ENCODE results near the gene ZNF230. TPM values are rescaled to one million over a fixed set of nuclear protein-coding genes. Genes with fewer than 3 reads are reported as not detected.

Gene ZNF230
- total RNA-seq, 3 donors from 2014 or later = 3.2 to 5.2 (median 3.8) TPM

- Histone ChIP-seq H3K4me3 (peak overlapping the region; percentile 80), H3K36me3 (ENCODE audit: low read depth) (no peaks in the 10 kb centered on the region), H3K9me3 (peaks cover 12% of the 10 kb centered on the region), H3K4me1 (ENCODE audit: low read depth) (peaks cover 11% of the 10 kb centered on the region)
- ATAC-seq = no peak
- TF ChIP-seq CTCF (IDR thresholded peaks at IDR 0.05) = no peak
- intact Hi-C loops (cut with DNase I, micrococcal nuclease) = no loop called here
- no peak for DNase-seq
These were observed 568 bp upstream of the ZNF230 start for GRCh38 chr19:44002212-44002565.

- ATAC-seq = peak; percentile 11
- DNase-seq = peak in 2 of 3 donors; percentile 13 to 23
- Histone ChIP-seq H3K9me3 (peaks cover 23% of the 10 kb centered on the region), H3K4me3 (peak overlapping the region; percentile 80), H3K36me3 (ENCODE audit: low read depth) (peaks cover 6% of the 10 kb centered on the region), H3K4me1 (ENCODE audit: low read depth) (peaks cover 11% of the 10 kb centered on the region)
- no peak for TF ChIP-seq CTCF (IDR thresholded peaks at IDR 0.05)
- intact Hi-C loops (cut with DNase I, micrococcal nuclease) = no loop called here
These were observed 778 bp downstream of the ZNF230 start for GRCh38 chr19:44003461-44004009.

- H3K36me3 ChIP-seq (ENCODE audit: low read depth) = peaks cover 28% of the 10 kb centered on the region
These were observed 3.2 kb downstream of the ZNF230 start for GRCh38 chr19:44005973-44006372.

GRCh38 chr19:44007473-44007872 is 4.7 kb downstream of the ZNF230 start:
- intact Hi-C loops (cut with DNase I, micrococcal nuclease) = no loop called here
- DNase-seq = no peak
- Histone ChIP-seq H3K4me3 (no peak overlapping the region), H3K9me3 (peaks cover 60% of the 10 kb centered on the region), H3K36me3 (ENCODE audit: low read depth) (peaks cover 32% of the 10 kb centered on the region), H3K4me1 (ENCODE audit: low read depth) (peaks cover 8% of the 10 kb centered on the region)
- TF ChIP-seq CTCF (IDR thresholded peaks at IDR 0.05) = no peak
- no peak for ATAC-seq

More at GRCh38 chr19:44005973-44006372, 3.2 kb downstream of the ZNF230 start:
- Histone ChIP-seq H3K4me3 (no peak overlapping the region), H3K9me3 (peaks cover 45% of the 10 kb centered on the region), H3K4me1 (ENCODE audit: low read depth) (peaks cover 11% of the 10 kb centered on the region)
- no peak for TF ChIP-seq CTCF (IDR thresholded peaks at IDR 0.05)
- intact Hi-C loops (cut with DNase I, micrococcal nuclease) = no loop called here
- DNase-seq = no peak
- ATAC-seq = no peak

GRCh38 chr19:44010468-44010867 is 7.7 kb downstream of the ZNF230 start:
- no peak overlapping the region for H3K4me3 ChIP-seq

More at GRCh38 chr19:44010468-44010867, 7.7 kb downstream of the ZNF230 start:
- no peak for TF ChIP-seq CTCF (IDR thresholded peaks at IDR 0.05)
- no peak for DNase-seq
- intact Hi-C loops (cut with DNase I, micrococcal nuclease) = no loop called here
- peaks cover 89% of the 10 kb centered on the region for H3K9me3 ChIP-seq
- no peak for ATAC-seq
- H3K4me1 ChIP-seq (ENCODE audit: low read depth) = no peaks in the 10 kb centered on the region
- peaks cover 32% of the 10 kb centered on the region for H3K36me3 ChIP-seq (ENCODE audit: low read depth)

Measured in mucosa of descending colon (tissue), 3 donors.